ENCODE data around the gene HDAC9. TPM values are rescaled to one million over a fixed set of nuclear protein-coding genes. Genes with fewer than 3 reads are reported as not detected.
A peak's percentile ranks its signal among the peaks of the same experiment; 100 is the strongest.

HDAC9 gene
- total RNA-seq, 1 experiment from 2014 or later: 3.0 TPM

DNA sequence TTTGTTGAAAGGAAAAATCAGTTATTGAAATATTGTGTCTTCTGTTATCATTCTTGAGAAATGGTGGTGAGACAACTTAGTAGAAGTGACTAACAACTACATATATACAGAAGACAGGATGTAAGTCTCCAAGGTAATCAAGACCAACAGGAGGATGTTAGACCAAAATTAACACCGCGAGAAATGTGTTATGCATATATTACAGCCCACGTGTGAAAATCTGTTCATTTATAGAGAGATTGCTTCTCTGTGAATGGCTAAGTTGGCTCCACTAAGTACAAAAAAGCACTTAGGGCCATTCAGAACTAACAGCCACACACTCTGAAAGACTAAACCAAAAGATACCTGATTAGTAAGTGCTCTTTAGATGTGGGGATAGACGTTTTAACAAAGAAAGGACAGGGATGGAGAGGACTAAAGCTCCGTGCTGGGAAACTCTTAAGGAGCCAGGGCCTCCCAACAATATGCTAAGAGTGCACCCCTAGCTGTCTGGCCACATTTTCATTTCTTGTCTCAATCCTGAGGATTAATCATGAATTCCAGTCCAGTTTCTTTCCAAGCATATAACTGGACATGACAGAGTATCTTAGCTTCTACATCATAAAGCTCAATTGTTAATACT is 26.5 kb downstream of the HDAC9 start:
- DNase-seq (ENCODE audit: low spot score): no peak

DNA sequence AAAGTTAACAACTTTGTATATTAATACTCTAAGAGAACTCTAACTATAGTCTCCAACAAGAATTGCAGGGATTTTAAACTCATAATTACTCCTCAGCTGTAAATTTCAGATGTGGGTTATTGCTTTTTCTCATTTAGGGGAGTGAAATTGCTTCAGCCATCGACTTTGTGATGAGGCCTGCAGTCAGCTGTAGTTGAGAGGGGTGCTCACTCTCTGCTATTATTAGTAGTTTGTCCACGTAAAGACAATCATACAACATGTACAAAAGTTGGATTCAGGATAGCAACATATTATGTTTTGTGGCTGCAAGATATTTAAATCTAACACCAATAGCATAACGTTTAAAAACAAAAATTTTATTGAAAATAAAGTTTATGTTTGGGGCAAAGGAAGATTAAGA is 28.7 kb downstream of the HDAC9 start:
- no peak for DNase-seq (ENCODE audit: low spot score)

GRCh38 chr7:18526368-18526878 is 30.9 kb downstream of the HDAC9 start:
- no peak for DNase-seq (ENCODE audit: low spot score)

- DNase-seq (ENCODE audit: low spot score): no peak
These were observed 33.7 kb downstream of the HDAC9 start for GRCh38 chr7:18529239-18529638.

DNA sequence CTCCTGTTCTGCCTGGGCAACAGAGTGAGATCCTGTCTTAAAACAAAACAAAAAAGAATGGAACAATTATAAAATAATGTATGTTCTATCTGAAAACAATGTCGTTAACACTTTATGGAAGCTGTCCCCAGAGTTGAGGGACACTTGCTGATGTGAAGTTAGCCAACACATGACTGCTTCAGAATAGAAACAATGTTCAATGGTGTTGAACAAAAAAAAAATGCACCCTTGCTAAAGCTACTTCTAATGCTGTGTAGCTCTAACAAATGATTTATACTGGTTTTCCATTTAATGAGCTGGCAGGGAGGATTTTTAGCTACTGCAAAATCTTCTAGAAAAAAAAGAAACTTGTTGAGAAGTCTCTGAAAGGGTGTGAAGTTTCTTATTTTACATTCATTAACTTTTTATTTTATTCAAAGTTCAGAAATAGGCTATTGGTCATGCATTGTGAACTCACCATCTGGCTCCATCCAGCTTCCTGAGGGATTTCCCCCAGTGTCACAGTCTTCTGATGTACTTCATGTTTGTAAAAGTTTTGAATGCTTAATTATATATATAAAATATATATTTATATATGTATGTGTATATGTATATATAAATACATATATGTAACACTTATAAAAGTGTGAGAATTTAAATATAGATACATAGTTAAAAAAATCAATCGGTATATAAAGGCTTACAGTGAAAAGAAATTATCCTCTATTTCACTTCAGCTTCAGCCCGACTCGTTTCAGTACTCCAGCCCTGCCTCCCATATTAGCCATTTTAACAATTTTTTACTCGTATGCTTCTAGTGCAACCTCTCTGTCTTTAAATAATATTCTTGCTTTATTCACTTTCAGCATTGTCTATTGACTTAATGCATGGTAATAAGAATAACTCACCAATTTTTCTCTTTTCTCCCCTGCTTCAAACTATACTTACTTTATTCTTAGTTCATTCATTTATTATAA is 35.0 kb downstream of the HDAC9 start:
- no peak for DNase-seq (ENCODE audit: low spot score)

GRCh38 chr7:18531539-18531938 is 36.0 kb downstream of the HDAC9 start:
- DNase-seq (ENCODE audit: low spot score): no peak

DNA sequence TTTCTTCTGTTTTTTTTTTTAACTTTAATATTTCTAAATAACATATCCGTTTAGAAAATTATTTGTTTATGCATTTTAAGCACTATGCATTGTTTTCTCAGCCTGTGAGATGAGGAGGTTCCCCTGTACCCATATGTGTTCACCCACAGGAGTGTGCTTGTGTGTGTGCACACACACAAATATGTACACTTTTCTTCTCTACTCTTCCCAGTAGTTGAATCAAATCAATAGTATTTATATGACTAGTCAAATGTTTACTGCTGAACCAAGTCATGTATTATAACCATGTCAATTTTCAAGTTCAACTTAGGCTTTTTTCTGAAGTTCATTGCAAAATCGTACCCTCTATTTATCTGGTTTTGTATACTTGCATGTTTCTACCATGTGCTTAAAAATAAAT is 37.3 kb downstream of the HDAC9 start:
- DNase-seq (ENCODE audit: low spot score): no peak

DNA sequence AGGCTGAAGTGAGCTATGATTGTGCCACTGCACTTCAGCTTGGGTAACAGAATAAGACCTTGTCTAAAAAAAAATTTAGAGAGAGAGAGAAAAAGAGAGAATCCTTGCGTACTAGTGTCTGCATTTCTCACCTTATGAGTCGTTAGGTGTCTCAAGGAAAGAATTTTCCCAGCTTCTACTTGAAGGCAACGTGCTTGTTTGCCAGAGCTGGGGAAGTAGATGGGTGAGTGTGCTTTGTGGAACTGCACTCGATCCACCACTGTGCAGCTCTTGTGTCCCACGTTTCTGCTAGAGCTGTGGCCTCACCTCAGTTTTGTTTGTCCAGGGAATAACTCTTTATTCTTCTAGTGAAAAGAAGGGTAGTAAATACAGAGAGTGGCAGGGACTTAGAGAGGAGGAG is 38.9 kb downstream of the HDAC9 start:
- no peak for DNase-seq (ENCODE audit: low spot score)

DNA sequence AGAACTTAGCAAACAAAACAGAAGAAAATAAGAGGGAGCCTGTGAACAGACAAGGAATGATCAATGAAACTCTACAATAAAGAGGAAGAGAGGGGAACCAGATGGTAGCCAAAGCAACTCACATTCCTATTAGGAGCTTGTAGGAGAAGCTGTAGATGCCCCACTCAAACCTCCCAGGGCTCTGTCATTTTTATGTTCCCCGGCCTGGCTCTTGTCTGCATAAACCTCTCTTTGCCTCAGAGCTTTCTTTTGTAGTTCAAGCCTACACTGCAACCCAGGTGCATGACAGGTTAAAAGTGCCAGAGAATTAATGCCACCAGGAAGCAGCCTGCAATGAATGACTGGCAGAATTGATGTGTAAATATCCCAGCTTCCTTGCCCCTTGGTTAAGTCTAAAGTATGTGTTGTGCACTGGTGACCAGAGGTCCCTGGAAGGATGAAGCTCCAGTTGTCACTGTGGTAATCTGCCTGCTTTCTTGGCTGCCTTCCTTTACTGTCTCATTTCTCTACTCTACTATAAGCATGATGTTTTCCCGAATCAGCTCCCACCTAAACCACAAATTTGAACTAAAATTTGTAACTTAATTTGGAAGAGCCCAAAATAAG is 40.4 kb downstream of the HDAC9 start:
- DNase-seq (ENCODE audit: low spot score): peak; percentile 20

DNA sequence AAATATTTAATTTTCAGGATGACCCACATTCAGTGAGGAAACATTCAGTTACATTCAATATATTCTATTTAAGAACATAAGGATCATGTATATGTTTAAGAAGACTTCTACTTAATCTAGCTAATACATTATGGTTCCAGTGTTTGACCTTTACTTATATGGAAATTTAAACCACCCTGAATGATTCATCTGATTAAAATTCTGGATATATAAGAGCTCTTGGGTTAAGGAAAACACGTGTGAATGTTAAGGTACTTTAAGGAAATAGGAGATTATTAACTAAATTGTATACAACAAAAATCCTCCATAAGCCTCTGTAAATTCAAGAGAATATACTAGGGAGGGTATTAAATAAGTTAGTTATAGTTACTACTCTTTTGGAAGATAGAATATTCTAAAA is 40.9 kb downstream of the HDAC9 start:
- peak; percentile 5 for DNase-seq (ENCODE audit: low spot score)

GRCh38 chr7:18538554-18539250 is 43.2 kb downstream of the HDAC9 start:
- no peak for DNase-seq (ENCODE audit: low spot score)

GRCh38 chr7:18540396-18540795 is 44.8 kb downstream of the HDAC9 start:
- DNase-seq (ENCODE audit: low spot score): no peak

GRCh38 chr7:18541181-18541870 is 45.8 kb downstream of the HDAC9 start:
- no peak for DNase-seq (ENCODE audit: low spot score)

- no peak for DNase-seq (ENCODE audit: low spot score)
These were observed 46.3 kb downstream of the HDAC9 start for GRCh38 chr7:18541871-18542212.

- no peak for DNase-seq (ENCODE audit: low spot score)
These were observed 51.0 kb downstream of the HDAC9 start for GRCh38 chr7:18546576-18546975.

DNA sequence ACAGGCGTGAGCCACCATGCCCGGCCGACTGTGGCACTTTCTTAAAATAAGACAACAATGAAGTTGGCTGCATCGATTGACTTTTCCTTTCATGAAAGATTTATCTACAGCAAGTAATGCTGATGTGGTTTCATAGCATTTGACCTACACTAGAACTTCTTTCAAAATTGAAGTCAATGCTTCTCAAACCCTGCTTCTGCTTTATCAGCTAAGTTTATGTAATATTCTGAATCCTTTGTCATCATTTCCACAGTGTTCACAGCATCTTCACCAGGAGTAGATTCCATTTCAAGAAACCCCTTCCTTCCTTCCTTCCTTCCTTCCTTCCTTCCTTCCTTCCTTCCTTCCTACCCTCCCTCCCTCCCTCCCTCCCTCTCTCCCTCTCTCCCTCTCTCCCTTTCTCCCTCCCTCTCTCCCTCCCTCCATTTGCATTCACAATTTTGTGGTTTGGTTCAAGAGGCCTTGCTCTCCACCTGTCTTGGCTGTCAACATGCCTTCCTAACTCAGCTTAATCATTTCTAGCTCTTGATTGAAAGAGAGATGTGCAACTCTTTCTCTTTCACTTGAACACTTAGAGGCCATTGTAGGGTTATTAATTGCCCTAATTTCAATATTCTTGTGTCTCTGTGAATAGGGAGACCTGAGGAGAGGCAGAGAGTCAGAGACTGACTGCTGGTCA is 52.1 kb downstream of the HDAC9 start:
- no peak for DNase-seq (ENCODE audit: low spot score)

DNA sequence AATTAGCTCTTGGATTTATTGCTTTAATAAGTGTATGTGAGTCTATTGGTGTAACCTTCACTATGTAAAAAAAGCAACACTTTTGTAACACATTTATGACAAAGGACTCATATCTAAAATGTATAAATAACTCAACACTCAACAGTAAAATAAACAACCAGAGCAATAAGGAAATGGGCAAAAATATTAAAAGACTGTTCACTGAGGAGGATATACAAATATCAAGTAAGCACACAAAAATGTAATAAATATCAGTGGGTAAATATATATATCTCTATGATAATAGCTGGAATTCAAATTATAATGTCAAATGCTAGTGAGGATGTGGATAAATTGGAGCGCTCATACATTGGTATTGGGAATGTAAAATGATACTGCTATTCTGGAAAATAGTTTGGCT is 53.0 kb downstream of the HDAC9 start:
- no peak for DNase-seq (ENCODE audit: low spot score)

GRCh38 chr7:18550574-18550973 is 55.0 kb downstream of the HDAC9 start:
- DNase-seq (ENCODE audit: low spot score): no peak

DNA sequence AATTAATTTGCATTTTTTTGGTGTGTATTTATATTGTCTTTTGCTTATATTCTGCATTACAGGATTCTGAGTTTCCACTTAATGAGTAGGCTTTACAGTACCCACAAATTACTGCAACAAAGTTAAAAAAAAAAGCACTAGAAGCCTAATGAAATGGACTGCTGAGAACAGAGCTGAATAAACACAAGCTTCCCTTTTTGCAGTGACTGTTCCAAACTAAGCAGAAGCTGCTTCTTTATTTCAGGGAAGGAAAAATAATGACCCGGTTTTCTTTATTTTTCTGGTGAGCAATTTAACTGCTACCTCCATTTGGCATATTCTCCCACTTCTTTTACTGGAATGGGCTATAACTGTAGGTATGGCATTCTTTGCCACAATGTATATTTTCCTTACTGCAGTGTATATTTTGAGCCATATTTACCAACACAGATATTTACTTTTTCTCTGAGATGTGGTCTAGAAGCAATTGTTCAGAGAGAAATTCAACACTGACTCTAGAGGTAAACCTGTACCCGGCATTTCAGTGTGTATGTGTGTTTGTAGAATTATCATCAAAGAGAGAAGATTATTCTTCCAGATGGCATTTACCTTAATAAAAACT is 56.9 kb downstream of the HDAC9 start:
- no peak for DNase-seq (ENCODE audit: low spot score)

DNA sequence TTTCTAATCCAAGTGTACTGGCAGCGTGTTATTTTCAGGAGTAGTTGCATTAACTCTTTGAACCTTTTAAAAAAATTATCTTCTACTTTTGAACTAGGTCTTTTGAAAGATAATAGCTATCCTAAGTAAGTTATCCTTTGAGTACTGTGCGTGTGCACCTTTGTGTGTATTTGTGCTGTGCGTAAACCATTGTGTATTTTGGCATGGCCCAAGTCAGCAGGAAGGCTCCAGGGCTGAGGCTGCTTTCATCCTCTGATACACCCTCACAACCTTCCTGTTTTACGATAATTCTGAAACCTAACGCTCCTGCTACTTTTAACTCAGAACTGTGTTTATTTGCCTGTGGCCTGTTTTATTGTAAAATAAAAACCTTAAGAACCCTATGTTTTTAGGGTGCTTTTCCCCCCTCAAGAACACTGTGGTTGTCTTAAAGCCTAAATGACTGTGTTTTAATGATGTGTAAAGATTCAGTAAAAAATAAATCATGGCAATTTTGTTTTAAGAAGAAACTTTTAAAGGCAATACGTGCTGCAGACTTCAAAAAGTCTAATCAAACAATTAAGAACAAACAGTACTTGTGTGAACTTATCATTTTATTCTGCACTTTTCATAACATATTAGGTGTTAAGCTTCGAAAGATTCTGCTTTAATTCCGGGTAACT is 57.5 kb downstream of the HDAC9 start:
- no peak for DNase-seq (ENCODE audit: low spot score)

Data from HT-29 (cell line).